Endothelial cell of umbilical vein (primary cell): Measurements from ENCODE around the gene OLFM1.

Experiments
- CTCF ChIP-seq, 2 donors: IDR thresholded peaks; 1 replicate in 1 of 2; 2 replicates in 1 of 2; pipeline ENCODE4 v1.5.1; 2011; ENCODE audit warnings: low read length in 2 of 2, mild to moderate bottlenecking in 2 of 2, moderate library complexity in 2 of 2, control low read depth in 1 of 2, inconsistent platforms in 1 of 2, low read depth in 1 of 2; ENCODE audit not compliant: insufficient read depth in 1 of 2; ENCODE audit errors: extremely low read depth in 1 of 2
- EZH2 ChIP-seq: IDR thresholded peaks from 2 replicates; pipeline ENCODE4 v1.6.1; 2012; ENCODE audit warnings: borderline replicate concordance, low read depth, mild to moderate bottlenecking, moderate library complexity, low read length, inconsistent platforms; ENCODE audit not compliant: severe bottlenecking
- POLR2A ChIP-seq: IDR thresholded peaks from 2 replicates; pipeline ENCODE4 v1.6.1; 2012; ENCODE audit warnings: low read depth, mild to moderate bottlenecking, control low read depth, low read length
- POLR2AphosphoS5 ChIP-seq: IDR thresholded peaks from 2 replicates; pipeline ENCODE4 v1.6.1; 2012; ENCODE audit warnings: low read depth, mild to moderate bottlenecking, control low read depth, low read length, moderate library complexity; ENCODE audit not compliant: insufficient read depth

GRCh38 chr9:135136991-135137832 lies 49.7 kb downstream of the OLFM1 start:
- no peak for TF ChIP-seq CTCF (IDR thresholded peaks at IDR 0.05; ENCODE audit: extremely low read depth in 1 of 2, insufficient read depth in 1 of 2, low read depth in 1 of 2, low read length in 2 of 2)
- TF ChIP-seq POLR2A, result no peak
- no peak for TF ChIP-seq POLR2AphosphoS5
- TF ChIP-seq EZH2, result no peak
